Spleen (tissue), 11 donors: ENCODE measurements around the gene CDK5RAP3. TPM values are rescaled to one million over a fixed set of nuclear protein-coding genes. Genes with fewer than 3 reads are reported as not detected.
A peak's percentile ranks its signal among the peaks of the same experiment; 100 is the strongest.

Experiments
- DNase-seq: peaks from one replicate; pipeline ENCODE4 v3.0.0-alpha.2; 2020
- H3K27ac ChIP-seq, 8 donors: fragments of 200-600 bp; sonication (generic) in 7 of 8; 1 replicate in 4 of 8; 2 replicates in 4 of 8; pipeline versions ENCODE4 v1.5.0 to v1.8.0; 2016 to 2021; ENCODE audit warnings: inconsistent platforms in 4 of 8, mild to moderate bottlenecking in 4 of 8, moderate library complexity in 1 of 8
- H3K27me3 ChIP-seq, 7 donors: fragments of 200-600 bp; sonication (generic) in 6 of 7; replicated peaks in 1 of 7; 1 replicate in 4 of 7; 2 replicates in 3 of 7; pipeline versions ENCODE4 v1.5.0 to v1.8.0; 2016 to 2021; ENCODE audit warnings: inconsistent platforms in 3 of 7, mild to moderate bottlenecking in 1 of 7
- H3K36me3 ChIP-seq, 6 donors: fragments of 200-600 bp; sonication (generic) in 5 of 6; 1 replicate in 4 of 6; 2 replicates in 2 of 6; pipeline versions ENCODE4 v1.5.0 to v1.8.0; 2016 to 2021; ENCODE audit warnings: inconsistent platforms in 2 of 6
- H3K4me1 ChIP-seq, 6 donors: fragments of 200-600 bp; sonication (generic) in 5 of 6; 1 replicate in 3 of 6; 2 replicates in 3 of 6; pipeline versions ENCODE4 v1.5.0 to v1.8.0; 2016 to 2021; ENCODE audit warnings: inconsistent platforms in 3 of 6
- H3K4me3 ChIP-seq, 8 donors: fragments of 200-600 bp; sonication (generic) in 7 of 8; 1 replicate in 4 of 8; 2 replicates in 4 of 8; pipeline versions ENCODE4 v1.5.0 to v1.8.0; 2016 to 2021; ENCODE audit warnings: inconsistent platforms in 4 of 8, mild to moderate bottlenecking in 4 of 8, moderate library complexity in 2 of 8
- H3K9me3 ChIP-seq, 8 donors: fragments of 200-600 bp; sonication (generic) in 7 of 8; 1 replicate in 4 of 8; 2 replicates in 4 of 8; pipeline versions ENCODE4 v1.5.0 to v1.8.0; 2016 to 2021; ENCODE audit warnings: inconsistent platforms in 4 of 8
- POLR2A ChIP-seq, 3 donors: fragments of 450-650 bp; IDR thresholded peaks; one replicate each; pipeline ENCODE4 v1.5.1; 2017; ENCODE audit warnings: antibody characterized with exemption in 3 of 3, mild to moderate bottlenecking in 1 of 3
- POLR2AphosphoS5 ChIP-seq, 3 donors: sonication (generic); formaldehyde crosslinking; IDR thresholded peaks; one replicate each; pipeline ENCODE4 v1.5.1; 2017; ENCODE audit warnings: antibody characterized with exemption in 3 of 3
- WGBS, 5 donors: extraction: QIAGEN DNeasy Blood & Tissue Kit in 3 of 5; methylation state at CpG; one replicate each; pipeline versions ENCODE4 v1.1.5 to v1.1.7; 2013 to 2018; 5-methylcytosine and 5-hydroxymethylcytosine counted together
- intact Hi-C: fragments of 100-400 bp; cut with DNase I; formaldehyde crosslinking; loops from one replicate; pipeline ENCODE4 v1.15.0; 2023; ENCODE audit warnings: low total_unique reads
- polyA plus RNA-seq, 3 donors: library from polyadenylated mRNA; stranded (reverse); fragments of 200-250 nt; gene quantifications; one replicate each; pipeline ENCODE4 v1.2.1, GENCODE V29; 2013
- total RNA-seq, 7 donors: library from RNA; depleted of rRNA in 3 of 7; stranded (reverse); fragments of >200 nt in 3 of 7; fragmentation: NEBNext Ultra II Directional in 4 of 7; extraction: Animal tissue kit (Norgen Biotek cat#: 25700) in 4 of 7; gene quantifications; one replicate each; pipeline versions ENCODE4 v1.1.0 to v1.2.1, GENCODE V29; 2016 to 2021
- TF ChIP-seq, protein P1 (sequence below), 11 experiments: fragments of 200-600 bp in 7 of 11; fragments of 450-650 bp in 4 of 11; sonication (generic) in 4 of 11; IDR thresholded peaks in 8 of 11; conservative IDR thresholded peaks in 3 of 11; 1 replicate in 7 of 11; 2 replicates in 4 of 11; pipeline versions ENCODE4 v1.4.0 to v1.8.0; 2016 to 2021; ENCODE audit warnings: antibody characterized with exemption in 11 of 11, inconsistent platforms in 4 of 11, mild to moderate bottlenecking in 1 of 11
- donor health status: healthy with polysubstance abuse.
- donor health status: DM: no; HTN: no; CAD: no; lungs with moderate emphysema.
- donor health status: DM: no; HTN: no; CAD: no.
- donor health status: Bipolar disorder and iron deficiency.
- donor health status: healthy.
- donor health status: DM: no; HTN: no; CAD: no.
- donor health status: DM: yes; HTN: yes; CAD: no.

Gene CDK5RAP3
- total and polyA plus RNA-seq, 10 donors = 216 to 1,020 (median 261) TPM

- H3K4me1 ChIP-seq = peaks cover 8 to 34% (median 22%) of the 10 kb centered on the region in 6 donors
- intact Hi-C loops = no loop called here
- DNase-seq = peak; percentile 24
Observed at GRCh38 chr17:48006936-48007709, 36.2 kb downstream of the CDK5RAP3 start.

GRCh38 chr17:48010193-48010592 is 39.3 kb downstream of the CDK5RAP3 start:
- Histone ChIP-seq H3K36me3 (no peaks in the 10 kb centered on the region), H3K4me3 (no peak overlapping the region), H3K9me3 (no peaks in the 10 kb centered on the region), H3K4me1 (peaks cover 8 to 18% (median 16%) of the 10 kb centered on the region in 6 donors), H3K27me3 (peaks cover 0 to 65% (median 14%) of the 10 kb centered on the region in 7 donors), H3K27ac (no peak overlapping the region)
- intact Hi-C loops = no loop called here
- no peak for DNase-seq
- TF ChIP-seq POLR2AphosphoS5 (IDR thresholded peaks at IDR 0.05) (no peak), POLR2A (IDR thresholded peaks at IDR 0.05) (no peak)
- TF ChIP-seq, protein P1, sequence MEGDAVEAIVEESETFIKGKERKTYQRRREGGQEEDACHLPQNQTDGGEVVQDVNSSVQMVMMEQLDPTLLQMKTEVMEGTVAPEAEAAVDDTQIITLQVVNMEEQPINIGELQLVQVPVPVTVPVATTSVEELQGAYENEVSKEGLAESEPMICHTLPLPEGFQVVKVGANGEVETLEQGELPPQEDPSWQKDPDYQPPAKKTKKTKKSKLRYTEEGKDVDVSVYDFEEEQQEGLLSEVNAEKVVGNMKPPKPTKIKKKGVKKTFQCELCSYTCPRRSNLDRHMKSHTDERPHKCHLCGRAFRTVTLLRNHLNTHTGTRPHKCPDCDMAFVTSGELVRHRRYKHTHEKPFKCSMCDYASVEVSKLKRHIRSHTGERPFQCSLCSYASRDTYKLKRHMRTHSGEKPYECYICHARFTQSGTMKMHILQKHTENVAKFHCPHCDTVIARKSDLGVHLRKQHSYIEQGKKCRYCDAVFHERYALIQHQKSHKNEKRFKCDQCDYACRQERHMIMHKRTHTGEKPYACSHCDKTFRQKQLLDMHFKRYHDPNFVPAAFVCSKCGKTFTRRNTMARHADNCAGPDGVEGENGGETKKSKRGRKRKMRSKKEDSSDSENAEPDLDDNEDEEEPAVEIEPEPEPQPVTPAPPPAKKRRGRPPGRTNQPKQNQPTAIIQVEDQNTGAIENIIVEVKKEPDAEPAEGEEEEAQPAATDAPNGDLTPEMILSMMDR (IDR thresholded peaks at IDR 0.05 in 8 of 11, conservative IDR thresholded peaks at IDR 0.05 in 3 of 11) = no peak
- WGBS, 5 donors = 85 to 98% (median 92%) methylated on average over 3 of the region's 3 CpGs

More at GRCh38 chr17:48006936-48007709, 36.2 kb downstream of the CDK5RAP3 start:
- Histone ChIP-seq H3K4me3 (no peak overlapping the region), H3K9me3 (no peaks in the 10 kb centered on the region), H3K27ac (no peak overlapping the region), H3K36me3 (no peaks in the 10 kb centered on the region), H3K27me3 (peaks cover 0 to 39% (median 7%) of the 10 kb centered on the region in 7 donors)
- 86 to 91% (median 90%) methylated on average over 12 of the region's 12 CpGs for WGBS, 5 donors
- TF ChIP-seq POLR2A (IDR thresholded peaks at IDR 0.05) = no peak
- TF ChIP-seq, protein P1 (IDR thresholded peaks at IDR 0.05 in 8 of 11, conservative IDR thresholded peaks at IDR 0.05 in 3 of 11) = no peak
- TF ChIP-seq POLR2AphosphoS5 (IDR thresholded peaks at IDR 0.05) = no peak

DNA sequence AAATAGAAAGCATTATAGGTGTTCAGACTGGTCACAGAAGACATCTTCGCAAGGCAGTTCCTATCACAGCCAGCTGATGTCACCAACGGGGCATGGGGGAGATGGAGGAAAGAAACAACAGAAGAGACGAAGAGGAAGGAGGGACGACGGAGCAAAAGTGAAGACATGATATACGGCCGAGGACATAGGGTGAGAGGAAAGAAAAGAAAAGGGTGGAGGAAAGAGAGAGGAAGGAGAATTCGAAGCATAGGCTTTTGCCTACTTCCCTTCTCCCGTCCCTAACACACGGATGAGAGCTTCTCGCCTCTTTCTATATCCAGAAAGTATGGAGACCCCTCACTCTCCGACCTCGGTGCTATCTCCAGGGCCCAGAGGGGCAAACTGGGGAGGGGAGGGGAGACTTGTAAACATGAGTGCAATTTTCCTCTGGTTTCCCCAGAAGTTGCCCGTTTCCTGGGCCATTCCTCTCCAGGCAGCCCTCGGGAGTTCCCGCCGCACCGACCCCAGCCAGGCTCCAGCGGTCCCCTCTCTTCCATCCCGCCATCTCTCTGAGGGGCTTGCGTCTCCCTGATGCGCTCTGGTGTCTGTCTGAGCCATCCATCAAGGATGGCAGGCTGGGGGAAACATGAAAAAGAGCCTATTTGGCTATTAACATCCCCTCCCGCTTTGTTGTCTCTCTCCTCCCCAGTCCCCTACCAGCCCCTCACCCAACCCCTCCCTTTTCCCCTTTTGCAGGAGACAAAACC is 40.7 kb downstream of the CDK5RAP3 start:
- DNase-seq = peak; percentile 66
- Histone ChIP-seq H3K27me3 (peaks cover 0 to 65% (median 14%) of the 10 kb centered on the region in 7 donors), H3K4me1 (peaks cover 8 to 18% (median 17%) of the 10 kb centered on the region in 6 donors), H3K4me3 (peak overlapping the region; percentile 13 to 70 (median 34)), H3K27ac (no peak overlapping the region), H3K9me3 (no peaks in the 10 kb centered on the region), H3K36me3 (no peaks in the 10 kb centered on the region)
- TF ChIP-seq POLR2AphosphoS5 (IDR thresholded peaks at IDR 0.05) = no peak
- TF ChIP-seq, protein P1 (IDR thresholded peaks at IDR 0.05 in 8 of 11, conservative IDR thresholded peaks at IDR 0.05 in 3 of 11) = peak in 9 of 11 experiments; percentile 11 to 47 (median 42)
- intact Hi-C loops = no loop called here
- WGBS, 5 donors = 2 to 6% (median 3%) methylated on average over 23 of the region's 23 CpGs

DNA sequence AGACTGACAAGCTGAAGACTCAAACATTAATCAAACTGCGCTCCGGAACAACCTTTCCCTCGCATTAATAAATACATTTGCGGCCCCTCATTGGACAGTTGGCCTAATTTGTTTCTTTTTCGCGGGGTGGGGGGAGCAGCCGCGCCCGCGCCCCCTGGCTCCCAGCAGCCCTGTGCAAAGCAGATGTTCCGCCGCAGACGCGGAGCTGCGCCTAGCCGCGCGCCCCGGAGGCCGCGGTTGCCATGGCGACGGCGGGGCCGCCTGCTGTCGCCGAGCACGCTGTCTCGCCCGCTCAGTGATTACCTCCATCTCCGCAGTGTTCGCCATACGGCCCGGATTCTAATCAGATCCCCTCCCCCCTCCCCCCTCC is 41.2 kb downstream of the CDK5RAP3 start:
- peak; percentile 90 for DNase-seq
- Histone ChIP-seq H3K27me3 (peaks cover 0 to 65% (median 14%) of the 10 kb centered on the region in 7 donors), H3K27ac (no peak overlapping the region), H3K4me3 (peak overlapping the region; percentile 13 to 70 (median 34)), H3K9me3 (no peaks in the 10 kb centered on the region), H3K36me3 (no peaks in the 10 kb centered on the region), H3K4me1 (peaks cover 8 to 23% (median 19%) of the 10 kb centered on the region in 6 donors)
- intact Hi-C loops = no loop called here
- WGBS, 5 donors = 0 to 1% (median 1%) methylated on average over 34 of the region's 34 CpGs
- TF ChIP-seq POLR2AphosphoS5 (IDR thresholded peaks at IDR 0.05) = peak in 1 of 3 donors; percentile 44
- no peak for TF ChIP-seq POLR2A (IDR thresholded peaks at IDR 0.05)
